SH-SY5Y (cell line): ENCODE results near the gene ULK4.

Source experiments
- GATA2 ChIP-seq: IDR thresholded peaks from 2 replicates; pipeline ENCODE4 v1.6.1; 2011; ENCODE audit warnings: mild to moderate bottlenecking, low read depth, low read length
- GATA3 ChIP-seq: IDR thresholded peaks from 2 replicates; pipeline ENCODE4 v1.6.1; 2011; ENCODE audit warnings: low read depth, mild to moderate bottlenecking, low read length, moderate library complexity

- TF ChIP-seq GATA2 (no peak), GATA3 (no peak)
These were observed 494.4 kb downstream of the ULK4 start for GRCh38 chr3:41467481-41467880.
